Panc1 (cell line): ENCODE data around the gene ZDHHC8.

Experiments
- CTCF ChIP-seq: fragments of 450-650 bp; IDR thresholded peaks from 2 replicates; pipeline ENCODE4 v1.5.1; 2017; ENCODE audit warnings: mild to moderate bottlenecking
- POLR2AphosphoS5 ChIP-seq: IDR thresholded peaks from 2 replicates; pipeline ENCODE4 v1.6.1; 2012; ENCODE audit warnings: mild to moderate bottlenecking, low read depth, low read length, moderate library complexity

DNA sequence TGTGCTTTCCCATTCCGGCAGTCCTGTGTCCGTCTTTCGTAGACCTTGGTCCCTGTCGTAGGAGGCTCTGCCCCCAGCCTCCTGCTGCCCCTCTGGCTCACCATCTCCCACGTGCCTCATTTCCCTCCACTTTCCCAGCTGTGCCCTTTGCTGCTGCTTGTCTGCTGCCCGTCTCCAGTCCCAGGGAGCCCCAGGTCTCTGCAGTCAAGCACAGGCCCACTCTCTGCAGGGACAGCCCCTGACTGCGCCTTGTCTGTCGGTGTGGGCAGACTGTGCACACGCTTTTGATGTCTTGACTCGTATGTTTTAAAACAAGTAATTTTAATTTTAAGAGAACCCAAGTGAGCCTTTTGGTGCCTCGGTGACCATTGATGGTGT is 39.1 kb upstream of the ZDHHC8 start:
- TF ChIP-seq CTCF (no peak), POLR2AphosphoS5 (no peak)
